ENCODE results near the gene PKD1. TPM values are rescaled to one million over a fixed set of nuclear protein-coding genes. Genes with fewer than 3 reads are reported as not detected.

The PKD1 gene
- total RNA-seq, 1 experiment from 2014 or later: 137 TPM

DNA sequence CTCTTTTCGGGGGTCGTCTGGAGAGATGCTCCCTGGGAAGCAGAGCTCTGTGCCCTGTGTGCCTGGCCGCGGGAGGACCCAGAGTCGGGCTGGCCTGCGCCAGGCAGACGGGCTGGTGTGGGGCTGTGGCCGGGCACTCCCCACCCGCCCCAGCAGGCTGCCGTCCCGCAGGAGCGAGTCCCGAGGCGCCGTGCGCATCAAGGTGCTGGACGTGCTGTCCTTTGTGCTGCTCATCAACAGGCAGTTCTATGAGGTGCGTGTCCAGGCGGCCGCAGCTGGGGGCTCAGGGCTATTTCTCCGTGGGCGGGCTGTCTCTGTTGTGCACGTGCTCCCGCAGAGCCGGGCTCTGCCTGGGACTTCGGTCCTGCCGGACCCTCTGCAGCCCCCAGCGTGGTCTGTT lies 72.9 kb downstream of the PKD1 start:
- TF ChIP-seq, protein P1, sequence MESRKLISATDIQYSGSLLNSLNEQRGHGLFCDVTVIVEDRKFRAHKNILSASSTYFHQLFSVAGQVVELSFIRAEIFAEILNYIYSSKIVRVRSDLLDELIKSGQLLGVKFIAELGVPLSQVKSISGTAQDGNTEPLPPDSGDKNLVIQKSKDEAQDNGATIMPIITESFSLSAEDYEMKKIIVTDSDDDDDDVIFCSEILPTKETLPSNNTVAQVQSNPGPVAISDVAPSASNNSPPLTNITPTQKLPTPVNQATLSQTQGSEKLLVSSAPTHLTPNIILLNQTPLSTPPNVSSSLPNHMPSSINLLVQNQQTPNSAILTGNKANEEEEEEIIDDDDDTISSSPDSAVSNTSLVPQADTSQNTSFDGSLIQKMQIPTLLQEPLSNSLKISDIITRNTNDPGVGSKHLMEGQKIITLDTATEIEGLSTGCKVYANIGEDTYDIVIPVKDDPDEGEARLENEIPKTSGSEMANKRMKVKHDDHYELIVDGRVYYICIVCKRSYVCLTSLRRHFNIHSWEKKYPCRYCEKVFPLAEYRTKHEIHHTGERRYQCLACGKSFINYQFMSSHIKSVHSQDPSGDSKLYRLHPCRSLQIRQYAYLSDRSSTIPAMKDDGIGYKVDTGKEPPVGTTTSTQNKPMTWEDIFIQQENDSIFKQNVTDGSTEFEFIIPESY (IDR thresholded peaks at IDR 0.05; ENCODE audit: extremely low read depth, insufficient replicate concordance, low read length): no peak
- TF ChIP-seq POLR2A (IDR thresholded peaks at IDR 0.05; ENCODE audit: borderline replicate concordance, extremely low read depth, insufficient read depth, insufficient read length) (no peak), SRF (IDR thresholded peaks at IDR 0.05; ENCODE audit: low read depth) (no peak), SP1 (IDR thresholded peaks at IDR 0.05; ENCODE audit: low read depth) (no peak), MAX (IDR thresholded peaks at IDR 0.05) (no peak), EZH2 (IDR thresholded peaks at IDR 0.05) (no peak), CEBPB (IDR thresholded peaks at IDR 0.05; ENCODE audit: low read depth) (no peak), FOSL1 (IDR thresholded peaks at IDR 0.05; ENCODE audit: low read depth) (no peak), RAD21 (IDR thresholded peaks at IDR 0.05; ENCODE audit: low read depth) (no peak), POLR2AphosphoS5 (IDR thresholded peaks at IDR 0.05; ENCODE audit: low read depth, low read length) (no peak), EGR1 (IDR thresholded peaks at IDR 0.05; ENCODE audit: low read depth) (no peak), SIN3A (IDR thresholded peaks at IDR 0.05; ENCODE audit: low read depth) (no peak), ELF1 (IDR thresholded peaks at IDR 0.05; ENCODE audit: borderline replicate concordance, low read depth) (no peak), ZFX (IDR thresholded peaks at IDR 0.05) (no peak), TCF7L2 (IDR thresholded peaks at IDR 0.05; ENCODE audit: borderline replicate concordance, extremely low read depth, insufficient read depth, insufficient read length) (no peak), ZNF274 (IDR thresholded peaks at IDR 0.05; ENCODE audit: low read depth, low read length) (no peak), ATF3 (IDR thresholded peaks at IDR 0.05) (no peak)
- TF ChIP-seq, protein P2, sequence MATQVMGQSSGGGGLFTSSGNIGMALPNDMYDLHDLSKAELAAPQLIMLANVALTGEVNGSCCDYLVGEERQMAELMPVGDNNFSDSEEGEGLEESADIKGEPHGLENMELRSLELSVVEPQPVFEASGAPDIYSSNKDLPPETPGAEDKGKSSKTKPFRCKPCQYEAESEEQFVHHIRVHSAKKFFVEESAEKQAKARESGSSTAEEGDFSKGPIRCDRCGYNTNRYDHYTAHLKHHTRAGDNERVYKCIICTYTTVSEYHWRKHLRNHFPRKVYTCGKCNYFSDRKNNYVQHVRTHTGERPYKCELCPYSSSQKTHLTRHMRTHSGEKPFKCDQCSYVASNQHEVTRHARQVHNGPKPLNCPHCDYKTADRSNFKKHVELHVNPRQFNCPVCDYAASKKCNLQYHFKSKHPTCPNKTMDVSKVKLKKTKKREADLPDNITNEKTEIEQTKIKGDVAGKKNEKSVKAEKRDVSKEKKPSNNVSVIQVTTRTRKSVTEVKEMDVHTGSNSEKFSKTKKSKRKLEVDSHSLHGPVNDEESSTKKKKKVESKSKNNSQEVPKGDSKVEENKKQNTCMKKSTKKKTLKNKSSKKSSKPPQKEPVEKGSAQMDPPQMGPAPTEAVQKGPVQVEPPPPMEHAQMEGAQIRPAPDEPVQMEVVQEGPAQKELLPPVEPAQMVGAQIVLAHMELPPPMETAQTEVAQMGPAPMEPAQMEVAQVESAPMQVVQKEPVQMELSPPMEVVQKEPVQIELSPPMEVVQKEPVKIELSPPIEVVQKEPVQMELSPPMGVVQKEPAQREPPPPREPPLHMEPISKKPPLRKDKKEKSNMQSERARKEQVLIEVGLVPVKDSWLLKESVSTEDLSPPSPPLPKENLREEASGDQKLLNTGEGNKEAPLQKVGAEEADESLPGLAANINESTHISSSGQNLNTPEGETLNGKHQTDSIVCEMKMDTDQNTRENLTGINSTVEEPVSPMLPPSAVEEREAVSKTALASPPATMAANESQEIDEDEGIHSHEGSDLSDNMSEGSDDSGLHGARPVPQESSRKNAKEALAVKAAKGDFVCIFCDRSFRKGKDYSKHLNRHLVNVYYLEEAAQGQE (IDR thresholded peaks at IDR 0.05; ENCODE audit: low read depth): no peak
- Histone ChIP-seq H3K4me3 (replicated peaks in 1 of 2; ENCODE audit: low read depth in 1 of 2, low read length in 2 of 2) (no peak overlapping the region), H3K27ac (ENCODE audit: low read depth, low read length) (no peak overlapping the region), H3K27me3 (ENCODE audit: insufficient read depth, low read length) (no peaks in the 10 kb centered on the region), H3K9ac (ENCODE audit: low read length) (no peak overlapping the region), H3K9me3 (ENCODE audit: control insufficient read depth in 1 of 2, insufficient read depth in 1 of 2, low read depth in 1 of 2, low read length in 2 of 2) (no peaks in the 10 kb centered on the region), H3K4me2 (ENCODE audit: low read length) (no peak overlapping the region), H3K4me1 (ENCODE audit: control insufficient read depth in 1 of 2, insufficient read depth in 2 of 2, low read length in 2 of 2) (no peaks in the 10 kb centered on the region), H4K20me1 (ENCODE audit: insufficient read depth) (no peaks in the 10 kb centered on the region), H3K9me2 (ENCODE audit: insufficient read depth) (no peaks in the 10 kb centered on the region), H2AFZ (ENCODE audit: low read depth, low read length, poor library complexity, severe bottlenecking) (no peak overlapping the region), H3K36me3 (ENCODE audit: control insufficient read depth in 1 of 2, insufficient read depth in 2 of 2, low read length in 2 of 2) (peaks cover 3 to 7% of the 10 kb centered on the region in 2 experiments; a peak in 2 of 4 replicates), H3K79me2 (ENCODE audit: insufficient read depth, low read length) (no peaks in the 10 kb centered on the region)
- no TSS peak for BruUV-seq (replicated peaks)
- RAD21 ChIA-PET (ENCODE audit: low non-redundant PET in 1 of 2, low total read pairs in 2 of 2, uncharacterized antibody in 2 of 2, unreplicated experiment in 2 of 2): no interaction called here
- DNase-seq (ENCODE audit: low read depth, low spot score) (no peak), ATAC-seq (no peak)
- intact Hi-C loops (cut with micrococcal nuclease): no loop called here
- CTCF ChIA-PET: no interaction called here
- POLR2A ChIA-PET: no interaction called here

Measured in HCT116 (cell line).